HCT116 (cell line): Measurements from ENCODE around the gene IYD.

Experiments used
- EZH2phosphoT487 ChIP-seq: fragments of 200-600 bp; IDR thresholded peaks from 2 replicates; pipeline ENCODE4 v1.6.1; 2018; ENCODE audit warnings: antibody characterized with exemption, borderline replicate concordance
- POLR2AphosphoS5 ChIP-seq: IDR thresholded peaks from 2 replicates; pipeline ENCODE4 v1.6.1; 2011; ENCODE audit warnings: mild to moderate bottlenecking, low read depth, low read length, moderate library complexity

DNA sequence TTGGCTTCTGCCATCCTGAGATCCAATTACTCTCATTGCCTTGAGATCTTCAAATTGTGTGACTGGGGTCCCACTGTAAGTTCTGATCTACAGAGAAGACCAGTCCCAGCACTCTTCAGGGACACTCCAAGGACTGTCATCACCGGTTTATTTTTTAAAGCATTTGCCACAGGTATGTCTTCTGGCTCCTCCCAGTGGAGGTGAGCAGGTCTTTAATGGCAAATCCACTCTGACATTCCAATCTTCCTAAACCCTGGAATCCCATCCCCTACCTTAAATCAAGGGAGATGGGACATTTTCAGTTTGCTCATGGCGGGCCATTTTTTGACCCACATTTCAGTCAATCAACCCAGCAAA lies 35.2 kb upstream of the IYD start:
- TF ChIP-seq EZH2phosphoT487 (no peak), POLR2AphosphoS5 (no peak)
